Measurements from ENCODE around the gene RESF1.

RESF1 gene

GRCh38 chr12:31962076-31962475 is 2.9 kb downstream of the RESF1 start:
- DNase-seq: no peak

DNA sequence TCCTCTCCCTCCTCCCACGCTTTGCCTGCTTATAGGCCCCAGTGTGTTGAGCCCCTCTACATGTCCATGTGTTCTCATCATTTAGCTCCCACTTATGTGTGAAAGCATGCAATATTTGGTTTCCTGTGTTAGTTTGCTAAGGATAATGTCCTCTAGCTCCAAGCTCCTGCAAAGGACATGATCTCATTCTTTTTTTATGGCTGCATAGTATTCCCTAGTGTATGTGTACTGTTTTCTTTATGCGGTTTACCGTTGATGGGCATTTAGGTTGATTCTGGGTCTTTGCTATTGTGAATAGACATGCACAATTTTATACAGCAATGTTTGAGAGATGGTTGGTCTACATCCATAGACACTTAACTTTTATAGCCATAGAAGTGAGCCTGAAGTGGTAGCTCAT is 5.1 kb downstream of the RESF1 start:
- DNase-seq: no peak

DNA sequence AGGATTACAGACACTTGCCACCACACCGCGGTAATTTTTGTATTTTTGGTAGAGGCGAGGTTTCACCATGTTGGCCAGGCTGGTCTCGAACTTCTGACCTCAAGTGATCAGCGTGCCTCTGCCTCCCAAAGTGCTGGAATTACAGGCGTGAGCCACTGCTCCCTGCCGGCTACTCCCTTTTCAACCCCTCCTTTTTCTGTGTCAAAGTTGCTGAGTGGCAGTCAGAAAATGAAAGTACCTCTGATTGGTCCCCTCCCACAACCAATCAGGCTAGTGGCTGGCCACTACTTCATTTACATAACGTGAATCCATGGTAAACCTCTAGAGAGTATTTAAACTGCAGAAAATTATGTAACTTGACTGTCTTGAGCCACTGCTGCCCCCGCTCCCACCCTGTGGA is 5.9 kb downstream of the RESF1 start:
- no peak for DNase-seq

GRCh38 chr12:31966558-31967205 is 7.5 kb downstream of the RESF1 start:
- no peak for DNase-seq

DNA sequence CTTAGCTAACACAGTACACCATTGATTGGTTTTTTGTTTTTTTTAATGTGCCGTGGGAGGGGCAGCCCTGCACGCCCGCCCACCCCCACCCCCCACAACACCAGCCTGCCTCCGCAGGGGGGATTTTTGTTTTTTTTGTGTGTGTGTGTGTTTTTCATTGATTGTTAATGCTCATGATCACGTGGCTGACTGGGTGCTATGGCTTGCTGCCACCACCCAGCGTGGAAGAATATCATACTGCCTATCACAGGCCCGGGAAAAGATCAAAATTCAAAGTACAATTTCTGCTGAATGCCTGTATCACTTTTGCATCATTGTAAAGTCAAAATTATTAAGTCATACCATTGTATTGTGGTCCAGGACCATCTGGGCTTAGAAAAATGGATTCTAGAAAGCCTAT is 8.3 kb downstream of the RESF1 start:
- no peak for DNase-seq

GRCh38 chr12:31970199-31970598 is 11.0 kb downstream of the RESF1 start:
- DNase-seq: no peak

- DNase-seq: no peak
These were observed 14.6 kb downstream of the RESF1 start for GRCh38 chr12:31973818-31974217.

- no peak for DNase-seq
These were observed 15.5 kb downstream of the RESF1 start for GRCh38 chr12:31974673-31975072.

- peak; percentile 56 for DNase-seq
These were observed 25.8 kb downstream of the RESF1 start for GRCh38 chr12:31984806-31985591.

- DNase-seq: no peak
These were observed 26.6 kb downstream of the RESF1 start for GRCh38 chr12:31985832-31986231.

DNA sequence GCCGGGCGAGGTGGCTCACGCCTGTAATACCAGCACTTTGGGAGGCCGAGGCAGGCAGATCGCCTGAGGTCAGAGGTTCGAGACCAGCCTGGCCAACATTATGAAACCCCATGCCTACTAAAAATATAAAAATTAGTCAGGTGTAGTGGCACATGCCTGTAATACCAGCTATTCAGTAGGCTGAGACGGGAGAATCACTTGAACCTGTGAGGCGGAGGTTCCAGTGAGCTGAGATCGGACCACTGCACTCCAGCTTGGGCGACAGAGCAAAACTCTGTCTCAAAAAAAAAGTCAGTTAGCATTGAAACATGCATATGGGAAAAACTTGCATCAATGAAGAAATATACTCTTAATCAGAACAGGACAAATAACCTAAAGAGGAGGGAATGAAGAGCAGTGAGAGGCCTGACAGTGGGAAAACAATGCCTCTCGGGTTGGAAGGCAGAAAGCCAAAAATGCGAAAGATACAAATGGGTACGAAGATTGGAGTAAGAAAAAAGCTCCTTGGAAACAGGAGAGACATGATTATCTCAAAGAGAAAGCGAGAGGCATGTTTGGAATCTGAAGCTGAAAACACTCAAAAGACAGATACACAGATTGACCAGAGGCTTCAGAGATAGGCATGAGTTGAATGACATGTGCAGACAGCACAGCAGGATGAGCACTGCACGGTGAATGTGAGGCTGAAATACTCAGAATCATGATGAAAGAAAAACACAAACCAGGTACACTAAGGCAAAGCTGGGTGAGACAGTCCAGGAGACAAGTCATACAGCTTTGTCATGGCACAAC is 30.6 kb downstream of the RESF1 start:
- peak; percentile 42 for DNase-seq

GRCh38 chr12:31991146-31991545 is 31.9 kb downstream of the RESF1 start:
- peak; percentile 78 for DNase-seq

DNA sequence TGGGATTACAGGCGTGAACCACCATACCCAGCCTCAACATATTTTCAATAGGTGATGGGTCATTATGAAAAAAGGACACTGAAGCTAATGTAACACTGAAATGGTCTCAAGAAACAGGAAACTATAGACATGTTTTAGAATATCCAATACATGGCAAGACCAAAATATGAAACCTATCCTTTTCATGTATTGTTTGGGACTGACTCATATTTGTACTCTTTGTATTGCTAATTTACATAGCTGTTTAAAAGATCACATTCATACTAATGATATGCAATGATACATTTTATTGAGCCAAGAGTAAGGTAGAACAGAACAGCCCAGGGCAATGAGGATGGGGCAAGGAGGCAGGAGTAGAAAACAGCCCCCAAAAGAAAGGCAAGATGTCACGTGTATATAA is 32.6 kb downstream of the RESF1 start:
- peak; percentile 58 for DNase-seq

GRCh38 chr12:31999692-32000091 is 40.5 kb downstream of the RESF1 start:
- DNase-seq: no peak

- DNase-seq: no peak
These were observed 41.3 kb downstream of the RESF1 start for GRCh38 chr12:32000373-32001005.

- DNase-seq: no peak
These were observed 43.8 kb downstream of the RESF1 start for GRCh38 chr12:32002848-32003493.

- DNase-seq: no peak
These were observed 44.4 kb downstream of the RESF1 start for GRCh38 chr12:32003654-32004053.

DNA sequence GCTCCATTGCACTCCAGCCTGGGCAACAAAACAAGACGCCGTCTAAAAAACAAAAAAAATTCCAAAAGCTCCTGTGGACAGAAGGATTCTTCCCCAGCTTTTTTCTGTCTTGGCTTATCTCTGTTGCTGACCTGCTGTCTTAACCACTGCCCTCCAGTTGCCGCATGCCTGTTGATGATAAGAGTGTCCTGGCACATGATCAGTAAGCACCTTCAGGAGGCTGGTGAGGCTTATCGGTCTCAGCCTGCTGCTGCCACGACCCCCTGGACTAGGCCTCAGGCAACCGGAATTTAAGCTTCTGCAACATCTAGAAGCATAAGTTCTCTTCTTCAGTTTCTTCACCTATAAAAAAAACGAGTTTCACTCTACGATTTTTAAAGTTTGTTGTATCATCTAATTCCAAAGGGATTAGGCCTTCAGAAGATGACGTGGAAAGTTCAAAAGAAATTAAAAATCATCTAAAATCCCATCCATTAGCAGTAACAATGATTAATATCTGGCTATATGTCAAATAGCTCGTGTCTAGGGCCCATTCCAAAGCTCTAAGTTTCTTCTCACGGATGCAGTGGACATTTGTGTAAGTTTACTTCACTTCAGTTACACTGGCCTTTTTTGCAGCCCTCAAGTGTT is 46.4 kb downstream of the RESF1 start:
- DNase-seq: no peak
